Measurements from ENCODE around the gene KLHL13. TPM values are rescaled to one million over a fixed set of nuclear protein-coding genes. Genes with fewer than 3 reads are reported as not detected.

Gene KLHL13
- total and polyA plus RNA-seq, 2 donors from 2014 or later: 13.8 to 55.4 TPM

DNA sequence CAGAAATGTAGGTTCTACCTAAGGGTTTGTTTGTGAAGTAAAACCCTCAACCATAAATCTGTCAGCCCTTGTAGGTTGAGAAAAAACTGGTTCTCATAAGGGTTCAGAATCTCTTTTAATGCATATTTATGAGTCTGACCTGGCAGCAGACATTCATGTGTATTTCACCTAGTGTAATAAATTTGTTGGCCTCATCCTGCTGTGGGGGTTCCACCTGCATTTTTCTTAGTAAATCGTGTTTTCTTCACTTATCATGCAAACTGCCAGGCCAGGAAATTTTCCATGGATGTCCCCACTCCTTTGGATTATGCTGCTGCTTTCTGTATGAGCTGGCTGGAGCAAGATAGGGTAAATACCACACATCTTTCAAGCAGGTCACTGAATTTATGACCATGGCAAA is 42.4 kb downstream of the KLHL13 start:
- DNase-seq: peak in 2 of 5 donors; percentile 14 to 29
- Histone ChIP-seq H3K36me3 (ENCODE audit: control insufficient read depth in 2 of 3, insufficient read depth in 3 of 3, low read length in 3 of 3) (no peaks in the 10 kb centered on the region), H3K27me3 (ENCODE audit: control insufficient read depth, insufficient read depth, low read length) (no peaks in the 10 kb centered on the region), H3K4me3 (ENCODE audit: low read length in 3 of 3) (no peak overlapping the region), H3K4me1 (ENCODE audit: control insufficient read depth in 2 of 3, insufficient read depth in 2 of 3, low read depth in 1 of 3, low read length in 3 of 3) (no peaks in the 10 kb centered on the region), H3K9ac (ENCODE audit: low read length in 3 of 3) (no peak overlapping the region), H3K9me3 (ENCODE audit: control insufficient read depth in 2 of 3, insufficient read depth in 1 of 3, low read length in 3 of 3) (no peaks in the 10 kb centered on the region), H3K27ac (ENCODE audit: low read depth in 2 of 2, low read length in 2 of 2) (peak overlapping the region; percentile 41 to 72)
- no peak for FAIRE-seq
- TF ChIP-seq, protein P1, sequence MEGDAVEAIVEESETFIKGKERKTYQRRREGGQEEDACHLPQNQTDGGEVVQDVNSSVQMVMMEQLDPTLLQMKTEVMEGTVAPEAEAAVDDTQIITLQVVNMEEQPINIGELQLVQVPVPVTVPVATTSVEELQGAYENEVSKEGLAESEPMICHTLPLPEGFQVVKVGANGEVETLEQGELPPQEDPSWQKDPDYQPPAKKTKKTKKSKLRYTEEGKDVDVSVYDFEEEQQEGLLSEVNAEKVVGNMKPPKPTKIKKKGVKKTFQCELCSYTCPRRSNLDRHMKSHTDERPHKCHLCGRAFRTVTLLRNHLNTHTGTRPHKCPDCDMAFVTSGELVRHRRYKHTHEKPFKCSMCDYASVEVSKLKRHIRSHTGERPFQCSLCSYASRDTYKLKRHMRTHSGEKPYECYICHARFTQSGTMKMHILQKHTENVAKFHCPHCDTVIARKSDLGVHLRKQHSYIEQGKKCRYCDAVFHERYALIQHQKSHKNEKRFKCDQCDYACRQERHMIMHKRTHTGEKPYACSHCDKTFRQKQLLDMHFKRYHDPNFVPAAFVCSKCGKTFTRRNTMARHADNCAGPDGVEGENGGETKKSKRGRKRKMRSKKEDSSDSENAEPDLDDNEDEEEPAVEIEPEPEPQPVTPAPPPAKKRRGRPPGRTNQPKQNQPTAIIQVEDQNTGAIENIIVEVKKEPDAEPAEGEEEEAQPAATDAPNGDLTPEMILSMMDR (IDR thresholded peaks at IDR 0.05; ENCODE audit: borderline replicate concordance, extremely low read depth, insufficient read depth): no peak
- intact Hi-C loops (cut with DNase I): no loop called here

- Histone ChIP-seq H3K9me3 (ENCODE audit: control insufficient read depth in 2 of 3, insufficient read depth in 1 of 3, low read length in 3 of 3) (no peaks in the 10 kb centered on the region), H3K9ac (ENCODE audit: low read length in 3 of 3) (no peak overlapping the region), H3K4me1 (ENCODE audit: control insufficient read depth in 2 of 3, insufficient read depth in 2 of 3, low read depth in 1 of 3, low read length in 3 of 3) (no peaks in the 10 kb centered on the region), H3K4me3 (ENCODE audit: low read length in 3 of 3) (no peak overlapping the region), H3K36me3 (ENCODE audit: control insufficient read depth in 2 of 3, insufficient read depth in 3 of 3, low read length in 3 of 3) (no peaks in the 10 kb centered on the region), H3K27ac (ENCODE audit: low read depth in 2 of 2, low read length in 2 of 2) (no peak overlapping the region), H3K27me3 (ENCODE audit: control insufficient read depth, insufficient read depth, low read length) (no peaks in the 10 kb centered on the region)
- no peak for DNase-seq
- intact Hi-C loops (cut with DNase I): no loop called here
- TF ChIP-seq, protein P1 (IDR thresholded peaks at IDR 0.05; ENCODE audit: borderline replicate concordance, extremely low read depth, insufficient read depth): no peak
- peak; percentile 90 for FAIRE-seq
Observed at GRCh38 chrX:118066867-118067515, 49.6 kb downstream of the KLHL13 start.

GRCh38 chrX:118062817-118063615 is 53.6 kb downstream of the KLHL13 start:
- Histone ChIP-seq H3K4me3 (ENCODE audit: low read length in 3 of 3) (no peak overlapping the region), H3K4me1 (ENCODE audit: control insufficient read depth in 2 of 3, insufficient read depth in 2 of 3, low read depth in 1 of 3, low read length in 3 of 3) (no peaks in the 10 kb centered on the region), H3K36me3 (ENCODE audit: control insufficient read depth in 2 of 3, insufficient read depth in 3 of 3, low read length in 3 of 3) (no peaks in the 10 kb centered on the region), H3K27me3 (ENCODE audit: control insufficient read depth, insufficient read depth, low read length) (no peaks in the 10 kb centered on the region), H3K9me3 (ENCODE audit: control insufficient read depth in 2 of 3, insufficient read depth in 1 of 3, low read length in 3 of 3) (no peaks in the 10 kb centered on the region), H3K27ac (ENCODE audit: low read depth in 2 of 2, low read length in 2 of 2) (no peak overlapping the region), H3K9ac (ENCODE audit: low read length in 3 of 3) (no peak overlapping the region)
- FAIRE-seq (no peak), DNase-seq (no peak)
- TF ChIP-seq, protein P1 (IDR thresholded peaks at IDR 0.05; ENCODE audit: borderline replicate concordance, extremely low read depth, insufficient read depth): no peak
- intact Hi-C loops (cut with DNase I): no loop called here
